ENCODE data around the gene TNFRSF1A. TPM values are rescaled to one million over a fixed set of nuclear protein-coding genes. Genes with fewer than 3 reads are reported as not detected.

The TNFRSF1A gene
- total RNA-seq, 3 donors from 2014 or later (not counting 1 experiment from before 2014, with no cell fraction given): 75.7 to 116 (median 87.3) TPM

DNA sequence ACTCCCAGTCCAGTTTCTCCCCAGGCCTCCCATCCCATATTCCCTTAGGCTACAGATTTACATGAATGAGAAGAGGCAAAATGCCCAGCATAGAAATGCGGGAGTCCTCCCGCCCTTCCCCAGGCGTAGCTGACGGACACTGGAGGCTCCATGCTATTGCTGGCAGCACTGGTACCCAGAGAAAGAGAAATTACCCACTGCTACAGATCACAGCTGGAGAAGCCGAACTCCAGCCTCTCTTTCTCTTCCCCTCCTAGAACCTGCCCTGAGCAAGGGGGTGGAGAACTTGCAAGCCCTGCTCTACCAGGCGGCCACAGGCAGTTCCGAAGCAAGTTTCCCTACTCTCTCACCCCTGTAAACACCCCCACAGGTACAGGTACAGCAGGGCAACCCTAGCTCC is 45.7 kb upstream of the TNFRSF1A start:
- Mint-ChIP-seq H3K4me1 (peaks cover 0 to 6% of the 10 kb centered on the region in 2 donors), H3K9me3 (no peaks in the 10 kb centered on the region), H3K36me3 (no peaks in the 10 kb centered on the region), H3K27ac (no peak overlapping the region), H3K27me3 (ENCODE audit: low read depth in 2 of 2) (peaks cover 0 to 7% of the 10 kb centered on the region in 2 donors), H3K4me3 (no peak overlapping the region)
- Histone ChIP-seq H3K27me3 (ENCODE audit: control insufficient read depth, insufficient read depth, low read length) (no peaks in the 10 kb centered on the region), H3K27ac (ENCODE audit: low read length) (no peak overlapping the region), H3K36me3 (ENCODE audit: control insufficient read depth, insufficient read depth, low read length) (no peaks in the 10 kb centered on the region), H3K9me3 (ENCODE audit: control insufficient read depth, insufficient read depth, low read length) (no peaks in the 10 kb centered on the region), H3K4me1 (ENCODE audit: control insufficient read depth, insufficient read depth, low read length) (peaks cover 21% of the 10 kb centered on the region), H3K4me3 (ENCODE audit: low read length) (no peak overlapping the region)
- DNase-seq: no peak
- intact Hi-C loops (cut with micrococcal nuclease): no loop called here
- no peak for TF ChIP-seq CTCF (IDR thresholded peaks at IDR 0.05)
- WGBS (ENCODE audit: insufficient coverage): 92% methylated on average over 7 of the region's 7 CpGs
- no peak for ATAC-seq

DNA sequence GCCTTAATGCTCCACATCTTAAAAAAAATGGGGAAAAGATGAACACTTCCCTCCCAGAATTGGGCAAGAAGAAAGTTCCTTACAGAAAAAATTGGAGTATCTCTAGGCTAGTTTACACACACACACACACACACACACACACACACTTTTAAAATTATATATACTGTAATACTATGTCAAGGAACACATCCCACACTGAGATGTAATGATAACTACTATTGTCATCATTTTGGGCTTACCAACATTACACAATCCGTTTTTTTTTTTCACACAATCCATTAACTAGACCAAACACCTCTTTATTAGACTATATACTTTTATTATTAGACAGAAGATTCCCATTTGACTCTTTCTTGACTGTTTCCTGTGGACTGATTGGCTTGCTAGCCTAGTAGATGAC is 44.6 kb upstream of the TNFRSF1A start:
- peak overlapping the region; percentile 28 for H3K4me3 Mint-ChIP-seq
- H3K27ac Mint-ChIP-seq: no peak overlapping the region
- peaks cover 0 to 6% of the 10 kb centered on the region in 2 donors for H3K4me1 Mint-ChIP-seq

DNA sequence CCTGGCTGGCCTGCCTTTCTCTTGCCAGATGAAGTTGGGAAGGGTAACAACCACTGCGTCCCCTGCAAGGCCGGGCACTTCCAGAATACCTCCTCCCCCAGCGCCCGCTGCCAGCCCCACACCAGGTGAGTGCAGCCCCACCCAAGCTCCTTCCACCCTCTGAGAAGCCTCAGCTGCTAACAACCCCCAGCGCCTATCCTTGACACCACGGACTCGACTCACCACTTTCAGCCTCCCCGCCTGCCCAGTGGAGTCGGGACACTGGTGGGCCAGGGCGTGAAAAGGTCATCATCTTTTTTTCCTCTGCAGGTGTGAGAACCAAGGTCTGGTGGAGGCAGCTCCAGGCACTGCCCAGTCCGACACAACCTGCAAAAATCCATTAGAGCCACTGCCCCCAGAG is 44.2 kb upstream of the TNFRSF1A start:
- intact Hi-C loops (cut with micrococcal nuclease): no loop called here
- no peak overlapping the region for H3K27ac ChIP-seq (ENCODE audit: low read length)
- no peaks in the 10 kb centered on the region for H3K36me3 Mint-ChIP-seq
- H3K27me3 ChIP-seq (ENCODE audit: control insufficient read depth, insufficient read depth, low read length): no peaks in the 10 kb centered on the region
- no peaks in the 10 kb centered on the region for H3K36me3 ChIP-seq (ENCODE audit: control insufficient read depth, insufficient read depth, low read length)
- no peak for TF ChIP-seq CTCF (IDR thresholded peaks at IDR 0.05)
- no peak overlapping the region for H3K4me3 Mint-ChIP-seq
- H3K9me3 Mint-ChIP-seq: no peaks in the 10 kb centered on the region
- 82% methylated on average over 11 of the region's 11 CpGs for WGBS (ENCODE audit: insufficient coverage)
- no peaks in the 10 kb centered on the region for H3K9me3 ChIP-seq (ENCODE audit: control insufficient read depth, insufficient read depth, low read length)
- ATAC-seq: no peak
- peaks cover 21% of the 10 kb centered on the region for H3K4me1 ChIP-seq (ENCODE audit: control insufficient read depth, insufficient read depth, low read length)
- H3K27me3 Mint-ChIP-seq (ENCODE audit: low read depth in 2 of 2): peaks cover 0 to 11% of the 10 kb centered on the region in 2 donors
- H3K4me1 Mint-ChIP-seq: peaks cover 0 to 6% of the 10 kb centered on the region in 2 donors
- DNase-seq: no peak
- H3K27ac Mint-ChIP-seq: no peak overlapping the region
- no peak overlapping the region for H3K4me3 ChIP-seq (ENCODE audit: low read length)

More for the DNA sequence above, 44.6 kb upstream of the TNFRSF1A start:
- WGBS (ENCODE audit: insufficient coverage): no CpG with 5 or more reads among the region's 1 CpG
- no peaks in the 10 kb centered on the region for H3K36me3 Mint-ChIP-seq
- H3K4me3 ChIP-seq (ENCODE audit: low read length): no peak overlapping the region
- H3K36me3 ChIP-seq (ENCODE audit: control insufficient read depth, insufficient read depth, low read length): no peaks in the 10 kb centered on the region
- H3K4me1 ChIP-seq (ENCODE audit: control insufficient read depth, insufficient read depth, low read length): peaks cover 21% of the 10 kb centered on the region
- intact Hi-C loops (cut with micrococcal nuclease): no loop called here
- no peak overlapping the region for H3K27ac ChIP-seq (ENCODE audit: low read length)
- no peaks in the 10 kb centered on the region for H3K27me3 ChIP-seq (ENCODE audit: control insufficient read depth, insufficient read depth, low read length)
- peaks cover 0 to 10% of the 10 kb centered on the region in 2 donors for H3K27me3 Mint-ChIP-seq (ENCODE audit: low read depth in 2 of 2)
- TF ChIP-seq CTCF (IDR thresholded peaks at IDR 0.05): no peak
- no peak for ATAC-seq
- DNase-seq: no peak
- no peaks in the 10 kb centered on the region for H3K9me3 ChIP-seq (ENCODE audit: control insufficient read depth, insufficient read depth, low read length)
- no peaks in the 10 kb centered on the region for H3K9me3 Mint-ChIP-seq

Data from natural killer cell (primary cell).